Progenitor cell of endocrine pancreas (in vitro differentiated cells): ENCODE results near the gene WDR72. TPM values are rescaled to one million over a fixed set of nuclear protein-coding genes. Genes with fewer than 3 reads are reported as not detected.

ENCODE experiments used
- DNase-seq: peaks from one replicate; pipeline ENCODE4 v3.0.0; 2021; ENCODE audit warnings: low spot score; ENCODE audit not compliant: unreplicated experiment
- H3K27ac Mint-ChIP-seq: 2 replicates; pipeline ENCODE4 v1.8.0; 2021; ENCODE audit warnings: mild to moderate bottlenecking, moderate library complexity, mixed read lengths
- H3K27me3 Mint-ChIP-seq: 2 replicates; pipeline ENCODE4 v1.8.0; 2021; ENCODE audit warnings: mixed read lengths
- H3K36me3 Mint-ChIP-seq: 2 replicates; pipeline ENCODE4 v1.8.0; 2022; ENCODE audit warnings: mixed read lengths; ENCODE audit not compliant: insufficient read depth
- H3K4me1 Mint-ChIP-seq: 2 replicates; pipeline ENCODE4 v1.8.0; 2021; ENCODE audit warnings: low read depth, mixed read lengths
- H3K4me3 Mint-ChIP-seq: 2 replicates; pipeline ENCODE4 v1.8.0; 2021; ENCODE audit warnings: low read depth, mild to moderate bottlenecking, moderate library complexity, mixed read lengths
- H3K9me3 Mint-ChIP-seq: 2 replicates; pipeline ENCODE4 v1.8.0; 2021; ENCODE audit warnings: low read depth, mixed read lengths
- CTCF ChIP-seq: fragments of 200-600 bp; sonication (generic); IDR thresholded peaks from one replicate; pipeline ENCODE4 v1.5.0; 2021; ENCODE audit warnings: antibody characterized with exemption, mild to moderate bottlenecking; ENCODE audit not compliant: unreplicated experiment
- total RNA-seq: library from RNA; stranded (reverse); gene quantifications from 2 replicates; pipeline ENCODE4 v1.2.1, GENCODE V29; 2021

Gene WDR72
- total RNA-seq, 1 donor from 2014 or later: 26.6 TPM

GRCh38 chr15:53681056-53681455, 78.4 kb downstream of the WDR72 start:
- Mint-ChIP-seq H3K27ac (peak overlapping the region; percentile 31), H3K36me3 (peaks cover 15% of the 10 kb centered on the region), H3K27me3 (no peaks in the 10 kb centered on the region), H3K4me1 (peaks cover 8% of the 10 kb centered on the region), H3K4me3 (no peak overlapping the region), H3K9me3 (peaks cover 11% of the 10 kb centered on the region)
- no peak for DNase-seq
- TF ChIP-seq CTCF: no peak

- no peak overlapping the region for H3K4me3 Mint-ChIP-seq
- peaks cover 8% of the 10 kb centered on the region for H3K4me1 Mint-ChIP-seq
- no peak for TF ChIP-seq CTCF
- peaks cover 6% of the 10 kb centered on the region for H3K9me3 Mint-ChIP-seq
- no peak for DNase-seq
- no peak overlapping the region for H3K27ac Mint-ChIP-seq
- H3K36me3 Mint-ChIP-seq: peaks cover 6% of the 10 kb centered on the region
- H3K27me3 Mint-ChIP-seq: no peaks in the 10 kb centered on the region
Observed at GRCh38 chr15:53675832-53676231, 83.6 kb downstream of the WDR72 start.

- Mint-ChIP-seq H3K36me3 (peaks cover 1% of the 10 kb centered on the region), H3K27me3 (no peaks in the 10 kb centered on the region), H3K27ac (no peak overlapping the region), H3K4me3 (no peak overlapping the region), H3K4me1 (peaks cover 7% of the 10 kb centered on the region), H3K9me3 (no peaks in the 10 kb centered on the region)
- no peak for DNase-seq
- no peak for TF ChIP-seq CTCF
Observed at GRCh38 chr15:53671545-53671944, 87.9 kb downstream of the WDR72 start.

- H3K9me3 Mint-ChIP-seq: no peaks in the 10 kb centered on the region
- TF ChIP-seq CTCF: no peak
- H3K27me3 Mint-ChIP-seq: no peaks in the 10 kb centered on the region
- no peaks in the 10 kb centered on the region for H3K36me3 Mint-ChIP-seq
- H3K27ac Mint-ChIP-seq: no peak overlapping the region
- no peak for DNase-seq
- H3K4me1 Mint-ChIP-seq: peaks cover 12% of the 10 kb centered on the region
- no peak overlapping the region for H3K4me3 Mint-ChIP-seq
Observed at GRCh38 chr15:53670701-53671100, 88.8 kb downstream of the WDR72 start.

- DNase-seq: no peak
- peak; percentile 45 for TF ChIP-seq CTCF
- Mint-ChIP-seq H3K27ac (peak overlapping the region; percentile 4), H3K27me3 (no peaks in the 10 kb centered on the region), H3K4me3 (no peak overlapping the region), H3K9me3 (no peaks in the 10 kb centered on the region), H3K4me1 (peaks cover 12% of the 10 kb centered on the region), H3K36me3 (peaks cover 2% of the 10 kb centered on the region)
Observed at GRCh38 chr15:53665930-53666329, 93.5 kb downstream of the WDR72 start.
